RWPE2 (cell line): Measurements from ENCODE around the gene VWF.

ENCODE experiments used
- ATAC-seq: fragments of 200-7000 bp; cut with Tn5 transposase; 3 replicates; pipeline ENCODE4 v1.9.1; 2021; ENCODE audit warnings: low read depth
- DNase-seq: peaks from one replicate; pipeline ENCODE4 v3.0.0-alpha.2; 2020; ENCODE audit warnings: low spot score
- H3K27ac ChIP-seq: fragments of 450-650 bp; 2 replicates; pipeline ENCODE4 v1.5.1; 2017; ENCODE audit warnings: mild to moderate bottlenecking; ENCODE audit not compliant: poor library complexity, severe bottlenecking
- H3K27me3 ChIP-seq: fragments of 250-450 bp; sonication (Bioruptor Pico); 2 replicates; pipeline ENCODE4 v1.5.1; 2021; ENCODE audit warnings: mild to moderate bottlenecking, moderate library complexity; ENCODE audit not compliant: insufficient read depth, poor library complexity, severe bottlenecking
- H3K36me3 ChIP-seq: fragments of 250-450 bp; sonication (Bioruptor Pico); 2 replicates; pipeline ENCODE4 v1.5.1; 2020; ENCODE audit warnings: low read depth, mild to moderate bottlenecking, moderate library complexity
- H3K4me1 ChIP-seq: fragments of 250-450 bp; sonication (Bioruptor Pico); 2 replicates; pipeline ENCODE4 v1.5.1; 2021; ENCODE audit warnings: mild to moderate bottlenecking, moderate library complexity; ENCODE audit not compliant: insufficient read depth, poor library complexity, severe bottlenecking
- H3K4me3 ChIP-seq: fragments of 250-450 bp; sonication (Bioruptor Pico); 2 replicates; pipeline ENCODE4 v1.5.1; 2021; ENCODE audit warnings: mild to moderate bottlenecking, moderate library complexity; ENCODE audit not compliant: severe bottlenecking
- H3K9me3 ChIP-seq: fragments of 250-450 bp; sonication (Bioruptor Pico); 2 replicates; pipeline ENCODE4 v1.5.1; 2021; ENCODE audit warnings: mild to moderate bottlenecking, moderate library complexity; ENCODE audit not compliant: severe bottlenecking
- TF ChIP-seq, protein P1 (sequence below): fragments of 450-650 bp; IDR thresholded peaks from one replicate; pipeline ENCODE4 v1.5.1; 2017; ENCODE audit warnings: mild to moderate bottlenecking, moderate library complexity; ENCODE audit not compliant: poor library complexity, severe bottlenecking

The VWF gene

DNA sequence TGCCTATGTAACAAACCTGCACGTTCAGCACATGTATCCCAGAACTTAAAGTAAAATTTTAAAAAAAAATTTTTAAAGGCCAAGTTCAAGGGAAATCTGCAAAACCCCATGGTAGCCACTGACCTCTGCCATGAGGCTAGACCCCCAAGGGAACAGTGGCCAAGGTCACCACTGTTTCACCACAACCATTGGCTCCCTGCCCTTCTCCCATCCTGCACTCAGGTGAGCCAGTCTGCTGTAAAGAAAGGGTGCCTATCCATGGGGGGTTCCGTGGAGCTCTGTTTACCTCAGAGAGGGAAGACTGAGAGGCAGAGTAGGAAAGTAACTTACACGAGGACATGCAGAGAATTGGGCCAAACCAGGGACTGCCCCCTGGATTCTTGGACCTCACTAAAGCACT lies 38.6 kb downstream of the VWF start:
- H3K27me3 ChIP-seq, result no peaks in the 10 kb centered on the region
- no peaks in the 10 kb centered on the region for H3K36me3 ChIP-seq
- TF ChIP-seq, protein P1, sequence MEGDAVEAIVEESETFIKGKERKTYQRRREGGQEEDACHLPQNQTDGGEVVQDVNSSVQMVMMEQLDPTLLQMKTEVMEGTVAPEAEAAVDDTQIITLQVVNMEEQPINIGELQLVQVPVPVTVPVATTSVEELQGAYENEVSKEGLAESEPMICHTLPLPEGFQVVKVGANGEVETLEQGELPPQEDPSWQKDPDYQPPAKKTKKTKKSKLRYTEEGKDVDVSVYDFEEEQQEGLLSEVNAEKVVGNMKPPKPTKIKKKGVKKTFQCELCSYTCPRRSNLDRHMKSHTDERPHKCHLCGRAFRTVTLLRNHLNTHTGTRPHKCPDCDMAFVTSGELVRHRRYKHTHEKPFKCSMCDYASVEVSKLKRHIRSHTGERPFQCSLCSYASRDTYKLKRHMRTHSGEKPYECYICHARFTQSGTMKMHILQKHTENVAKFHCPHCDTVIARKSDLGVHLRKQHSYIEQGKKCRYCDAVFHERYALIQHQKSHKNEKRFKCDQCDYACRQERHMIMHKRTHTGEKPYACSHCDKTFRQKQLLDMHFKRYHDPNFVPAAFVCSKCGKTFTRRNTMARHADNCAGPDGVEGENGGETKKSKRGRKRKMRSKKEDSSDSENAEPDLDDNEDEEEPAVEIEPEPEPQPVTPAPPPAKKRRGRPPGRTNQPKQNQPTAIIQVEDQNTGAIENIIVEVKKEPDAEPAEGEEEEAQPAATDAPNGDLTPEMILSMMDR, result no peak
- no peak overlapping the region for H3K4me3 ChIP-seq
- H3K4me1 ChIP-seq, result peaks cover 30% of the 10 kb centered on the region
- H3K9me3 ChIP-seq, result no peaks in the 10 kb centered on the region
- ATAC-seq (no peak), DNase-seq (no peak)
- no peak overlapping the region for H3K27ac ChIP-seq

DNA sequence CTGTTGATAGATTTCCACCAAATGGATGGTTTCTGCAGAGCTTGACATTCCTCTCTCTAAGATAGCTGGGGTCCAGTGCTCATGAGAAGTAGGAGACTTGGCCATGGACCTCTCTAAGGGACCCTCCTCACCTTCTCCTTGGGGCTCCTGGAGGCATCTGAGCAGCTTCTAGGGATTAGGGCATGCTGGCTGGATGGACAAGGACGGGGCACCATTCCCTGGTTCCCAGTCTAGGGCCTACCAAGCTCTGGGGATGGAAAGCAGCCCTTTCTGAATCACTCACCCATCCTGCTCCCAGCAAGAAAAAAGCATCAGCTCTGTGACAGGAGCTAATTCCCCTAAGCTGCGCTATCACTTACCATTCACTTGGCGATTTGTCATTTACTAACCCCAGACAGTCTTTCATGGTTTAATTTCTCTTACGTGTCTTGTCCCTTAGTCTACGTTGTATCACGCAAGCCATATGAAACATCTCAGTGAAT lies 39.5 kb downstream of the VWF start:
- Histone ChIP-seq H3K4me1 (peaks cover 26% of the 10 kb centered on the region), H3K27ac (peak overlapping the region; percentile 21), H3K9me3 (no peaks in the 10 kb centered on the region), H3K4me3 (no peak overlapping the region), H3K36me3 (no peaks in the 10 kb centered on the region), H3K27me3 (no peaks in the 10 kb centered on the region)
- ATAC-seq (peak; percentile 53; the same call in 2 of the 3 replicates), DNase-seq (no peak)
- TF ChIP-seq, protein P1, result no peak

DNA sequence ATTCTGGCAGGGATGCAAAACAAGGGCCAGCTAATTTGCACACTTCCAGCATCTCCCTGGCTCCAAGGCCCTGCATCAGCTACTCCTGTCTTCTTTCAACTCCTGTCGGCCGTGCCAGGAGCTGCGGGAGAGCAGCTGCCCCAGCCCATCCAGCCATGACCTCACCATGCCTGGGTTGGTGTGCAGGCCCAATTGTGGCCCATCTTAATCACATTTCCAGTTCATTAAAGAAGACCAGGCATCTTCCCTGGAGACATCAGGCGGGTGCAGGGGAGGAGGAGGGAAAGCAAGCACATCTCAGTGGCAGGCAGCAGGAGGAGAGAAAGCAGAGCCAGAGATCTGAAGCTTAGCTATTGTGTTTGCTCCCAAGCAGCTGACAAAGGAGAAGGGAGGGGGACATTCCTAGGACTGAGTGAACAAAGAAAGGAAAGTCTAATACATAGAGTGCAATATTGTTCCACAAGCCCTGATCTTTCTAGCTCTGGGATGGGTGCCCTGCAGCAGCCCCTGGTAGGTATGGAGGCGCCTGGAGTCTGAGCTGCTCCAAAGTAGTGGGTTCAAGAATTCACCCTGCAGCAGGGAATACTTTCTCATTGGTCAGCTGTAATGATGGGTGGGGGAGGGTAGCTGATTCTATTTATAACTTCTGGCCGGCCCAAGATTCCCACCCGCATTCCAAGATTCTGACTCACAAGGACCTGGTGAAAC lies 40.1 kb downstream of the VWF start:
- DNase-seq, result no peak
- TF ChIP-seq, protein P1, result no peak
- Histone ChIP-seq H3K27ac (peak overlapping the region; percentile 21), H3K27me3 (no peaks in the 10 kb centered on the region), H3K4me3 (no peak overlapping the region), H3K4me1 (peaks cover 23% of the 10 kb centered on the region), H3K9me3 (no peaks in the 10 kb centered on the region), H3K36me3 (no peaks in the 10 kb centered on the region)
- peak; percentile 49 for ATAC-seq

DNA sequence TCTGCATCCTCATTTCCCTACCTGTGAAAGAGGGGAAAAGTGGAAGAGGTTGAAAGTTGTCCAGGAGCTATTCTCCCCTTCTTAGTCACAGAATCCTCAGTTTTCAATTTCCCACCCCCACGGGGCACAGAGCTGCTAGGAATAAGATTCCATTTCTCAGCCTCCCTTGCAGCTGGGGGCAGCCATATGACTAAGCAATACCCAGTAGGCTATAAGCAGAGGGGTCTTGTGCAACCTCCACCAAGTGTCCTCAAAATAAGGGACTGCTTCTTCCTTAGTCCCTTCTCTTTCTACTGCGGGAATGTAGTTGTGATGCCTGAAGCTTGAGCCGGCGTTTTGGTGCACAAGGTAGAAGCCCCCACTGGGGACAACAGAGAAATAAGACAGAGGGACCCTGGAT lies 40.9 kb downstream of the VWF start:
- no peak overlapping the region for H3K4me3 ChIP-seq
- ATAC-seq (no peak), DNase-seq (no peak)
- no peaks in the 10 kb centered on the region for H3K27me3 ChIP-seq
- H3K4me1 ChIP-seq, result peaks cover 15% of the 10 kb centered on the region
- H3K9me3 ChIP-seq, result no peaks in the 10 kb centered on the region
- no peak overlapping the region for H3K27ac ChIP-seq
- no peaks in the 10 kb centered on the region for H3K36me3 ChIP-seq
- TF ChIP-seq, protein P1, result no peak

DNA sequence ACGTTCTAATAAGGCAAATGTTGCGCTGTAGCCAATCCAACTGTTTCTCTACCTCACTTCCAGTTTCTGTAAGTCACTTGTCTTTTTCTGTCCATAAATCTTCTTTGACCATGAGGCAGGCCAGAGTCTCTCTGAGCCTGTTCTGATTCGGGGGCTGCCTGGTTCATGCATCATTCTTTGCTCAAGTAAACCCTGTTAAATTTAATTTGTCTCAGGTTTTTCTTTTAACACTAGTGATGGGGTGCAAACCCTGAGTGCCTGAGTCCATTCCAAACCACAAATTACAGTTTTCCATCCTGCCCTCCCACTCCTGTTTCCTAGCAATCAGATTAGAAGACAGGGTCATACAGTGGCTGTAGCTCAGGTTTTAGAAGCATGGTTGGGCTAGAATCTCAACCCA lies 41.9 kb downstream of the VWF start:
- TF ChIP-seq, protein P1, result no peak
- no peak for DNase-seq
- no peaks in the 10 kb centered on the region for H3K36me3 ChIP-seq
- no peaks in the 10 kb centered on the region for H3K27me3 ChIP-seq
- H3K4me1 ChIP-seq, result peaks cover 13% of the 10 kb centered on the region
- no peak overlapping the region for H3K27ac ChIP-seq
- no peak for ATAC-seq
- H3K9me3 ChIP-seq, result no peaks in the 10 kb centered on the region
- H3K4me3 ChIP-seq, result no peak overlapping the region
